H9 (cell line): Measurements from ENCODE around the gene FRMPD1. TPM values are rescaled to one million over a fixed set of nuclear protein-coding genes. Genes with fewer than 3 reads are reported as not detected.

Source experiments
- DNase-seq: peaks from one replicate; pipeline ENCODE4 v3.0.0-alpha.2; 2017
- H2AFZ ChIP-seq: one replicate; pipeline ENCODE4 v1.6.1; 2013; ENCODE audit warnings: mild to moderate bottlenecking, low read length, control low read depth, moderate library complexity
- H2AK5ac ChIP-seq: 2 replicates; pipeline ENCODE4 v1.6.1; 2013; ENCODE audit warnings: low read length, control low read depth, mixed read lengths; ENCODE audit not compliant: insufficient read length
- H2BK120ac ChIP-seq: one replicate; pipeline ENCODE4 v1.6.1; 2013; ENCODE audit warnings: low read depth, mild to moderate bottlenecking, low read length, control low read depth, inconsistent platforms; ENCODE audit not compliant: poor library complexity, severe bottlenecking
- H2BK12ac ChIP-seq: 2 replicates; pipeline ENCODE4 v1.6.1; 2013; ENCODE audit warnings: low read length, control low read depth, mixed read lengths, low read depth; ENCODE audit not compliant: insufficient read length
- H2BK15ac ChIP-seq: 2 replicates; pipeline ENCODE4 v1.6.1; 2013; ENCODE audit warnings: low read depth, low read length, control low read depth
- H2BK20ac ChIP-seq: one replicate; pipeline ENCODE4 v1.6.1; 2013; ENCODE audit warnings: low read depth, mild to moderate bottlenecking, low read length, control low read depth, inconsistent platforms; ENCODE audit not compliant: poor library complexity, severe bottlenecking
- H2BK5ac ChIP-seq: 2 replicates; pipeline ENCODE4 v1.6.1; 2013; ENCODE audit warnings: low read length, control low read depth, mixed read lengths; ENCODE audit not compliant: insufficient read length
- H3K14ac ChIP-seq: 2 replicates; pipeline ENCODE4 v1.6.1; 2013; ENCODE audit warnings: low read length, control low read depth; ENCODE audit not compliant: insufficient read depth
- H3K18ac ChIP-seq: 2 replicates; pipeline ENCODE4 v1.6.1; 2013; ENCODE audit warnings: low read depth, mild to moderate bottlenecking, mixed read lengths, low read length, control low read depth; ENCODE audit not compliant: insufficient read length
- H3K23ac ChIP-seq: 2 replicates; pipeline ENCODE4 v1.6.1; 2013; ENCODE audit warnings: low read length, control low read depth, mixed read lengths, low read depth; ENCODE audit not compliant: insufficient read length
- H3K23me2 ChIP-seq: 2 replicates; pipeline ENCODE4 v1.6.1; 2013; ENCODE audit warnings: low read depth, mild to moderate bottlenecking, mixed read lengths, low read length, control low read depth; ENCODE audit not compliant: insufficient read length, poor library complexity, severe bottlenecking
- H3K27ac ChIP-seq: 2 replicates; pipeline ENCODE4 v1.5.1; 2013; ENCODE audit warnings: low read length, control low read depth, mixed read lengths, low read depth; ENCODE audit not compliant: insufficient read length
- H3K27me3 ChIP-seq: 2 replicates; pipeline ENCODE4 v1.6.1; 2013; ENCODE audit warnings: low read length, control low read depth, inconsistent platforms; ENCODE audit not compliant: insufficient read depth
- H3K4ac ChIP-seq: 2 replicates; pipeline ENCODE4 v1.6.1; 2013; ENCODE audit warnings: low read depth, mild to moderate bottlenecking, control low read depth, inconsistent platforms, low read length, moderate library complexity
- H3K4me1 ChIP-seq: 2 replicates; pipeline ENCODE4 v1.6.1; 2013; ENCODE audit warnings: low read length, control low read depth, inconsistent platforms; ENCODE audit not compliant: insufficient read depth
- H3K4me2 ChIP-seq: 2 replicates; pipeline ENCODE4 v1.6.1; 2013; ENCODE audit warnings: low read length, control low read depth, mixed read lengths; ENCODE audit not compliant: insufficient read length, insufficient read depth
- H3K56ac ChIP-seq: 2 replicates; pipeline ENCODE4 v1.6.1; 2013; ENCODE audit warnings: low read depth, mild to moderate bottlenecking, mixed read lengths, low read length, control low read depth; ENCODE audit not compliant: insufficient read length
- H3K79me1 ChIP-seq: 2 replicates; pipeline ENCODE4 v1.6.1; 2013; ENCODE audit warnings: low read depth, mild to moderate bottlenecking, moderate library complexity, low read length, control low read depth, inconsistent platforms; ENCODE audit not compliant: insufficient read depth, poor library complexity, severe bottlenecking
- H3K79me2 ChIP-seq: 2 replicates; pipeline ENCODE4 v1.6.1; 2013; ENCODE audit warnings: low read length, control low read depth, inconsistent platforms; ENCODE audit not compliant: insufficient read depth
- H3K9ac ChIP-seq: 2 replicates; pipeline ENCODE4 v1.6.1; 2013; ENCODE audit warnings: low read length, control low read depth, mixed read lengths; ENCODE audit not compliant: insufficient read length; ENCODE audit errors: extremely low read depth
- H3K9me3 ChIP-seq: one replicate; pipeline ENCODE4 v1.6.1; 2013; ENCODE audit warnings: low read depth, low read length, inconsistent platforms; ENCODE audit not compliant: control insufficient read depth
- H3T11ph ChIP-seq: one replicate; pipeline ENCODE4 v1.6.1; 2013; ENCODE audit warnings: mild to moderate bottlenecking, low read length, control low read depth, inconsistent platforms
- H4K20me1 ChIP-seq: one replicate; pipeline ENCODE4 v1.6.1; 2013; ENCODE audit not compliant: control insufficient read depth, insufficient read length, insufficient read depth
- H4K5ac ChIP-seq: 2 replicates; pipeline ENCODE4 v1.6.1; 2013; ENCODE audit warnings: low read depth, mild to moderate bottlenecking, mixed read lengths, low read length, control low read depth; ENCODE audit not compliant: insufficient read length
- H4K8ac ChIP-seq: replicated peaks from 2 replicates; pipeline ENCODE4 v1.6.1; 2013; ENCODE audit warnings: low read length, control low read depth, mixed read lengths, low read depth; ENCODE audit not compliant: insufficient read length
- H4K91ac ChIP-seq: 2 replicates; pipeline ENCODE4 v1.6.1; 2013; ENCODE audit warnings: low read depth, mild to moderate bottlenecking, moderate library complexity, mixed read lengths, low read length, control low read depth; ENCODE audit not compliant: insufficient read length
- H3K27ac Mint-ChIP-seq, 3 experiments: 2 replicates in 2 of 3; 3 replicates in 1 of 3; pipeline ENCODE4 v1.8.0; 2020 to 2021; ENCODE audit warnings: mixed read lengths in 3 of 3, mild to moderate bottlenecking in 1 of 3, moderate library complexity in 1 of 3
- H3K27me3 Mint-ChIP-seq: 2 replicates; pipeline ENCODE4 v1.8.0; 2021; ENCODE audit warnings: low read depth, mild to moderate bottlenecking, moderate library complexity, mixed read lengths
- H3K36me3 Mint-ChIP-seq, 3 experiments: 2 replicates in 2 of 3; 3 replicates in 1 of 3; pipeline ENCODE4 v1.8.0; 2020 to 2021; ENCODE audit warnings: low read depth in 3 of 3, mixed read lengths in 3 of 3; ENCODE audit not compliant: insufficient read depth in 1 of 3
- H3K4me1 Mint-ChIP-seq, 2 experiments: 2 replicates each; pipeline ENCODE4 v1.8.0; 2020; ENCODE audit warnings: mixed read lengths in 2 of 2
- H3K4me3 Mint-ChIP-seq, 2 experiments: 2 replicates in 1 of 2; 3 replicates in 1 of 2; pipeline ENCODE4 v1.8.0; 2020 to 2021; ENCODE audit warnings: mild to moderate bottlenecking in 2 of 2, mixed read lengths in 2 of 2, moderate library complexity in 1 of 2
- H3K9me3 Mint-ChIP-seq, 2 experiments: 2 replicates in 1 of 2; 3 replicates in 1 of 2; pipeline ENCODE4 v1.8.0; 2020; ENCODE audit warnings: mild to moderate bottlenecking in 2 of 2, mixed read lengths in 2 of 2, moderate library complexity in 1 of 2
- WGBS: extraction: QIAGEN DNeasy Blood & Tissue Kit; methylation state at CpG from one replicate; pipeline ENCODE4 v1.1.7; 2013; ENCODE audit warnings: missing lambda C conversion rate, low lambda C conversion rate, mixed read lengths; ENCODE audit not compliant: insufficient read length; ENCODE audit errors: extremely low coverage; 5-methylcytosine and 5-hydroxymethylcytosine counted together
- total RNA-seq: library from RNA; stranded (reverse); gene quantifications from 2 replicates; pipeline ENCODE4 v1.2.1, GENCODE V29; 2021
- TF ChIP-seq, protein P1 (sequence below): fragments of 200-600 bp; sonication (generic); conservative IDR thresholded peaks from 3 replicates; pipeline ENCODE4 v1.8.0; 2021; ENCODE audit warnings: antibody characterized with exemption, mild to moderate bottlenecking

The FRMPD1 gene
- total RNA-seq, 1 experiment from 2014 or later = 0.04 TPM

GRCh38 chr9:37769995-37770394 is 119.2 kb downstream of the FRMPD1 start:
- Histone ChIP-seq H3K4ac (no peak overlapping the region), H4K20me1 (no peaks in the 10 kb centered on the region), H3K4me2 (no peak overlapping the region), H3T11ph (no peak overlapping the region), H2BK5ac (no peak overlapping the region), H2BK20ac (no peak overlapping the region), H3K9ac (no peak overlapping the region), H3K18ac (no peak overlapping the region), H4K5ac (no peak overlapping the region), H3K9me3 (no peaks in the 10 kb centered on the region), H3K14ac (no peak overlapping the region), H2AK5ac (no peak overlapping the region), H3K79me1 (no peaks in the 10 kb centered on the region), H3K56ac (no peak overlapping the region), H3K27ac (no peak overlapping the region), H2BK15ac (no peak overlapping the region), H3K23me2 (no peaks in the 10 kb centered on the region), H3K4me1 (no peaks in the 10 kb centered on the region), H2AFZ (no peak overlapping the region), H3K79me2 (no peaks in the 10 kb centered on the region), H2BK12ac (no peak overlapping the region), H3K27me3 (no peaks in the 10 kb centered on the region), H3K23ac (no peak overlapping the region), H2BK120ac (no peak overlapping the region), H4K8ac (no peak overlapping the region), H4K91ac (no peak overlapping the region)
- peaks cover 3 to 4% of the 10 kb centered on the region in 2 experiments; a peak in 2 of 5 replicates for H3K9me3 Mint-ChIP-seq
- no peak for DNase-seq
- peaks cover 3 to 16% (median 13%) of the 10 kb centered on the region in 3 experiments for H3K36me3 Mint-ChIP-seq
- H3K27me3 Mint-ChIP-seq = no peaks in the 10 kb centered on the region
- TF ChIP-seq, protein P1, sequence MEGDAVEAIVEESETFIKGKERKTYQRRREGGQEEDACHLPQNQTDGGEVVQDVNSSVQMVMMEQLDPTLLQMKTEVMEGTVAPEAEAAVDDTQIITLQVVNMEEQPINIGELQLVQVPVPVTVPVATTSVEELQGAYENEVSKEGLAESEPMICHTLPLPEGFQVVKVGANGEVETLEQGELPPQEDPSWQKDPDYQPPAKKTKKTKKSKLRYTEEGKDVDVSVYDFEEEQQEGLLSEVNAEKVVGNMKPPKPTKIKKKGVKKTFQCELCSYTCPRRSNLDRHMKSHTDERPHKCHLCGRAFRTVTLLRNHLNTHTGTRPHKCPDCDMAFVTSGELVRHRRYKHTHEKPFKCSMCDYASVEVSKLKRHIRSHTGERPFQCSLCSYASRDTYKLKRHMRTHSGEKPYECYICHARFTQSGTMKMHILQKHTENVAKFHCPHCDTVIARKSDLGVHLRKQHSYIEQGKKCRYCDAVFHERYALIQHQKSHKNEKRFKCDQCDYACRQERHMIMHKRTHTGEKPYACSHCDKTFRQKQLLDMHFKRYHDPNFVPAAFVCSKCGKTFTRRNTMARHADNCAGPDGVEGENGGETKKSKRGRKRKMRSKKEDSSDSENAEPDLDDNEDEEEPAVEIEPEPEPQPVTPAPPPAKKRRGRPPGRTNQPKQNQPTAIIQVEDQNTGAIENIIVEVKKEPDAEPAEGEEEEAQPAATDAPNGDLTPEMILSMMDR = no peak
- WGBS = no CpG with 5 or more reads among the region's 3 CpGs
- no peaks in the 10 kb centered on the region for H3K4me1 Mint-ChIP-seq
- no peak overlapping the region for H3K4me3 Mint-ChIP-seq
- no peak overlapping the region for H3K27ac Mint-ChIP-seq
